Measurements from ENCODE around the gene LEF1. TPM values are rescaled to one million over a fixed set of nuclear protein-coding genes. Genes with fewer than 3 reads are reported as not detected.

LEF1 gene
- total and polyA plus RNA-seq, 2 of the 8 experiments (the other 6 are each of a cell fraction or from before 2014, with no cell fraction given): 2.6 to 5.2 TPM

DNA sequence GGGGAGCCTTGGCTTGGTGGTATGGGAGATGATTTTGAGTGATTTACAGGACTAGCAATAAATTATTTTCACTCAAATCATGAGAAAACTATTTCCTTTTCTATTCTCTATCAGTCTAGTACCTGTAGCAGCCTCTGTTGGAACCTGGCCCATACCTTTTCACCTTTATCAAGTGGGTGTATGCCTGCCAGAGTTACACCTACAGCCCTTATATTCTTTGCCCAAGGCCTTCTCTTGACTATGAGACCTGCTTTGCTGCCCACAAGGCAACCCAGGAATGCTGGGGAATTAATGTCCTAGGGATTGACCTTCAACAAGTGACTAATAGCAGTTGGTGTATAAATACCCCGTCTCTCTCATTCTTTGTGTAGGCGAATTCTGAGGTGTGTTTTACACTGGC, 20.0 kb upstream of the LEF1 start (continued):
- TF ChIP-seq, protein P1, sequence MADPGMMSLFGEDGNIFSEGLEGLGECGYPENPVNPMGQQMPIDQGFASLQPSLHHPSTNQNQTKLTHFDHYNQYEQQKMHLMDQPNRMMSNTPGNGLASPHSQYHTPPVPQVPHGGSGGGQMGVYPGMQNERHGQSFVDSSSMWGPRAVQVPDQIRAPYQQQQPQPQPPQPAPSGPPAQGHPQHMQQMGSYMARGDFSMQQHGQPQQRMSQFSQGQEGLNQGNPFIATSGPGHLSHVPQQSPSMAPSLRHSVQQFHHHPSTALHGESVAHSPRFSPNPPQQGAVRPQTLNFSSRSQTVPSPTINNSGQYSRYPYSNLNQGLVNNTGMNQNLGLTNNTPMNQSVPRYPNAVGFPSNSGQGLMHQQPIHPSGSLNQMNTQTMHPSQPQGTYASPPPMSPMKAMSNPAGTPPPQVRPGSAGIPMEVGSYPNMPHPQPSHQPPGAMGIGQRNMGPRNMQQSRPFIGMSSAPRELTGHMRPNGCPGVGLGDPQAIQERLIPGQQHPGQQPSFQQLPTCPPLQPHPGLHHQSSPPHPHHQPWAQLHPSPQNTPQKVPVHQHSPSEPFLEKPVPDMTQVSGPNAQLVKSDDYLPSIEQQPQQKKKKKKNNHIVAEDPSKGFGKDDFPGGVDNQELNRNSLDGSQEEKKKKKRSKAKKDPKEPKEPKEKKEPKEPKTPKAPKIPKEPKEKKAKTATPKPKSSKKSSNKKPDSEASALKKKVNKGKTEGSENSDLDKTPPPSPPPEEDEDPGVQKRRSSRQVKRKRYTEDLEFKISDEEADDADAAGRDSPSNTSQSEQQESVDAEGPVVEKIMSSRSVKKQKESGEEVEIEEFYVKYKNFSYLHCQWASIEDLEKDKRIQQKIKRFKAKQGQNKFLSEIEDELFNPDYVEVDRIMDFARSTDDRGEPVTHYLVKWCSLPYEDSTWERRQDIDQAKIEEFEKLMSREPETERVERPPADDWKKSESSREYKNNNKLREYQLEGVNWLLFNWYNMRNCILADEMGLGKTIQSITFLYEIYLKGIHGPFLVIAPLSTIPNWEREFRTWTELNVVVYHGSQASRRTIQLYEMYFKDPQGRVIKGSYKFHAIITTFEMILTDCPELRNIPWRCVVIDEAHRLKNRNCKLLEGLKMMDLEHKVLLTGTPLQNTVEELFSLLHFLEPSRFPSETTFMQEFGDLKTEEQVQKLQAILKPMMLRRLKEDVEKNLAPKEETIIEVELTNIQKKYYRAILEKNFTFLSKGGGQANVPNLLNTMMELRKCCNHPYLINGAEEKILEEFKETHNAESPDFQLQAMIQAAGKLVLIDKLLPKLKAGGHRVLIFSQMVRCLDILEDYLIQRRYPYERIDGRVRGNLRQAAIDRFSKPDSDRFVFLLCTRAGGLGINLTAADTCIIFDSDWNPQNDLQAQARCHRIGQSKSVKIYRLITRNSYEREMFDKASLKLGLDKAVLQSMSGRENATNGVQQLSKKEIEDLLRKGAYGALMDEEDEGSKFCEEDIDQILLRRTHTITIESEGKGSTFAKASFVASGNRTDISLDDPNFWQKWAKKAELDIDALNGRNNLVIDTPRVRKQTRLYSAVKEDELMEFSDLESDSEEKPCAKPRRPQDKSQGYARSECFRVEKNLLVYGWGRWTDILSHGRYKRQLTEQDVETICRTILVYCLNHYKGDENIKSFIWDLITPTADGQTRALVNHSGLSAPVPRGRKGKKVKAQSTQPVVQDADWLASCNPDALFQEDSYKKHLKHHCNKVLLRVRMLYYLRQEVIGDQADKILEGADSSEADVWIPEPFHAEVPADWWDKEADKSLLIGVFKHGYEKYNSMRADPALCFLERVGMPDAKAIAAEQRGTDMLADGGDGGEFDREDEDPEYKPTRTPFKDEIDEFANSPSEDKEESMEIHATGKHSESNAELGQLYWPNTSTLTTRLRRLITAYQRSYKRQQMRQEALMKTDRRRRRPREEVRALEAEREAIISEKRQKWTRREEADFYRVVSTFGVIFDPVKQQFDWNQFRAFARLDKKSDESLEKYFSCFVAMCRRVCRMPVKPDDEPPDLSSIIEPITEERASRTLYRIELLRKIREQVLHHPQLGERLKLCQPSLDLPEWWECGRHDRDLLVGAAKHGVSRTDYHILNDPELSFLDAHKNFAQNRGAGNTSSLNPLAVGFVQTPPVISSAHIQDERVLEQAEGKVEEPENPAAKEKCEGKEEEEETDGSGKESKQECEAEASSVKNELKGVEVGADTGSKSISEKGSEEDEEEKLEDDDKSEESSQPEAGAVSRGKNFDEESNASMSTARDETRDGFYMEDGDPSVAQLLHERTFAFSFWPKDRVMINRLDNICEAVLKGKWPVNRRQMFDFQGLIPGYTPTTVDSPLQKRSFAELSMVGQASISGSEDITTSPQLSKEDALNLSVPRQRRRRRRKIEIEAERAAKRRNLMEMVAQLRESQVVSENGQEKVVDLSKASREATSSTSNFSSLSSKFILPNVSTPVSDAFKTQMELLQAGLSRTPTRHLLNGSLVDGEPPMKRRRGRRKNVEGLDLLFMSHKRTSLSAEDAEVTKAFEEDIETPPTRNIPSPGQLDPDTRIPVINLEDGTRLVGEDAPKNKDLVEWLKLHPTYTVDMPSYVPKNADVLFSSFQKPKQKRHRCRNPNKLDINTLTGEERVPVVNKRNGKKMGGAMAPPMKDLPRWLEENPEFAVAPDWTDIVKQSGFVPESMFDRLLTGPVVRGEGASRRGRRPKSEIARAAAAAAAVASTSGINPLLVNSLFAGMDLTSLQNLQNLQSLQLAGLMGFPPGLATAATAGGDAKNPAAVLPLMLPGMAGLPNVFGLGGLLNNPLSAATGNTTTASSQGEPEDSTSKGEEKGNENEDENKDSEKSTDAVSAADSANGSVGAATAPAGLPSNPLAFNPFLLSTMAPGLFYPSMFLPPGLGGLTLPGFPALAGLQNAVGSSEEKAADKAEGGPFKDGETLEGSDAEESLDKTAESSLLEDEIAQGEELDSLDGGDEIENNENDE (IDR thresholded peaks at IDR 0.05; ENCODE audit: insufficient replicate concordance, low read length): no peak
- no peak for TF ChIP-seq GTF2F1 (IDR thresholded peaks at IDR 0.05; ENCODE audit: borderline replicate concordance, low read depth, low read length)
- no peak for TF ChIP-seq SIX5 (IDR thresholded peaks at IDR 0.05; ENCODE audit: low read depth, low read length)
- TF ChIP-seq KDM4A (IDR thresholded peaks at IDR 0.05; ENCODE audit: low read depth, low read length, severe bottlenecking): no peak
- TF ChIP-seq EGR1 (IDR thresholded peaks at IDR 0.05; ENCODE audit: borderline replicate concordance, low read depth, low read length): no peak
- TF ChIP-seq POU5F1 (IDR thresholded peaks at IDR 0.05; ENCODE audit: low read depth, low read length): no peak
- TF ChIP-seq CBX5 (IDR thresholded peaks at IDR 0.05; ENCODE audit: low read depth, low read length): no peak

Measured in H1 (cell line).